Uterus (tissue), 4 donors: ENCODE data around the gene INTS15. TPM values are rescaled to one million over a fixed set of nuclear protein-coding genes. Genes with fewer than 3 reads are reported as not detected.
"Not testable (repeated sequence)": the region's sequence is repeated elsewhere in the genome, so short reads cannot be mapped to it uniquely, and the experiment has no call there.

ENCODE experiments used
- DNase-seq, 2 donors: peaks; one replicate each; pipeline ENCODE4 v3.0.0-alpha.2; 2019 to 2020
- H3K27ac ChIP-seq, 2 donors: fragments of 200-600 bp; sonication (generic); 1 replicate in 1 of 2; 2 replicates in 1 of 2; pipeline ENCODE4 v1.5.1; 2016 to 2018
- H3K27me3 ChIP-seq, 2 donors: fragments of 200-600 bp; sonication (generic); one replicate each; pipeline ENCODE4 v1.5.1; 2018 to 2019; ENCODE audit warnings: control low read depth in 1 of 2
- H3K36me3 ChIP-seq, 2 donors: fragments of 200-600 bp; sonication (generic); one replicate each; pipeline ENCODE4 v1.5.1; 2019; ENCODE audit warnings: control low read depth in 1 of 2
- H3K4me1 ChIP-seq, 2 donors: fragments of 200-600 bp; sonication (generic); one replicate each; pipeline ENCODE4 v1.5.1; 2018 to 2019; ENCODE audit warnings: control low read depth in 1 of 2
- H3K4me3 ChIP-seq, 2 donors: fragments of 200-600 bp; sonication (generic); 1 replicate in 1 of 2; 2 replicates in 1 of 2; pipeline ENCODE4 v1.5.1; 2018 to 2019; ENCODE audit warnings: mild to moderate bottlenecking in 1 of 2
- H3K9me3 ChIP-seq, 2 donors: fragments of 200-600 bp; sonication (generic); one replicate each; pipeline ENCODE4 v1.5.1; 2019; ENCODE audit warnings: control low read depth in 1 of 2
- CTCF ChIP-seq, 4 experiments: fragments of 200-600 bp in 2 of 4; fragments of 450-650 bp in 2 of 4; sonication (generic) in 2 of 4; IDR thresholded peaks; one replicate each; pipeline ENCODE4 v1.5.1; 2016 to 2019; ENCODE audit warnings: antibody characterized with exemption in 4 of 4, mild to moderate bottlenecking in 2 of 4, moderate library complexity in 1 of 4
- POLR2A ChIP-seq, 2 donors: fragments of 450-650 bp; IDR thresholded peaks; one replicate each; pipeline ENCODE4 v1.6.1; 2016; ENCODE audit warnings: antibody characterized with exemption in 2 of 2, mild to moderate bottlenecking in 1 of 2, moderate library complexity in 1 of 2
- intact Hi-C: fragments of 100-400 bp; cut with DNase I; formaldehyde crosslinking; loops from one replicate; pipeline ENCODE4 v1.15.1; 2023; ENCODE audit warnings: low total_unique reads
- total RNA-seq, 4 donors: library from RNA; depleted of rRNA in 3 of 4; stranded (reverse); fragments of >200 nt in 3 of 4; gene quantifications; one replicate each; pipeline versions ENCODE4 v1.1.0 to v1.2.4, GENCODE V29; 2014 to 2023
- donor health status: DM: yes; HTN: yes; CAD: no.

Gene INTS15
- total RNA-seq, 4 donors from 2014 or later: 7.6 to 44.1 (median 23.9) TPM

GRCh38 chr7:6624246-6624611, 34.4 kb downstream of the INTS15 start:
- Histone ChIP-seq H3K27me3 (no peaks in the 10 kb centered on the region), H3K4me3 (no peak overlapping the region), H3K27ac (no peak overlapping the region), H3K36me3 (no peaks in the 10 kb centered on the region), H3K9me3 (no peaks in the 10 kb centered on the region), H3K4me1 (no peaks in the 10 kb centered on the region)
- TF ChIP-seq CTCF (IDR thresholded peaks at IDR 0.05) (no peak), POLR2A (IDR thresholded peaks at IDR 0.05) (no peak)
- no peak for DNase-seq
- intact Hi-C loops: no loop called here

GRCh38 chr7:6628045-6628444, 38.2 kb downstream of the INTS15 start:
- H3K27me3 ChIP-seq: no peaks in the 10 kb centered on the region
- intact Hi-C loops: no loop called here
- TF ChIP-seq POLR2A (IDR thresholded peaks at IDR 0.05) (no peak), CTCF (IDR thresholded peaks at IDR 0.05) (no peak)
- H3K4me1 ChIP-seq: no peaks in the 10 kb centered on the region
- H3K27ac ChIP-seq: no peak overlapping the region
- H3K36me3 ChIP-seq: no peaks in the 10 kb centered on the region
- H3K9me3 ChIP-seq: no peaks in the 10 kb centered on the region
- DNase-seq: no peak
- no peak overlapping the region for H3K4me3 ChIP-seq

- Histone ChIP-seq H3K9me3 (no peaks in the 10 kb centered on the region), H3K27ac (no peak overlapping the region), H3K4me1 (no peaks in the 10 kb centered on the region), H3K4me3 (no peak overlapping the region), H3K36me3 (no peaks in the 10 kb centered on the region), H3K27me3 (no peaks in the 10 kb centered on the region)
- DNase-seq: no peak
- TF ChIP-seq CTCF (IDR thresholded peaks at IDR 0.05) (no peak), POLR2A (IDR thresholded peaks at IDR 0.05) (no peak)
- intact Hi-C loops: no loop called here
Measured at GRCh38 chr7:6630007-6630849, 40.4 kb downstream of the INTS15 start.

- no peak for DNase-seq
- Histone ChIP-seq H3K9me3 (no peaks in the 10 kb centered on the region), H3K4me1 (no peaks in the 10 kb centered on the region), H3K4me3 (no peak overlapping the region), H3K36me3 (no peaks in the 10 kb centered on the region), H3K27me3 (no peaks in the 10 kb centered on the region), H3K27ac (no peak overlapping the region)
- TF ChIP-seq POLR2A (IDR thresholded peaks at IDR 0.05) (no peak), CTCF (IDR thresholded peaks at IDR 0.05) (no peak)
- intact Hi-C loops: no loop called here
Measured at GRCh38 chr7:6631605-6632004, 41.8 kb downstream of the INTS15 start.

- DNase-seq: no peak
- Histone ChIP-seq H3K9me3 (no peaks in the 10 kb centered on the region), H3K27ac (no peak overlapping the region), H3K4me1 (peaks cover 0 to 10% of the 10 kb centered on the region in 2 donors), H3K36me3 (no peaks in the 10 kb centered on the region), H3K27me3 (no peaks in the 10 kb centered on the region), H3K4me3 (no peak overlapping the region)
- TF ChIP-seq CTCF (IDR thresholded peaks at IDR 0.05): no peak
- no peak for TF ChIP-seq POLR2A (IDR thresholded peaks at IDR 0.05)
- intact Hi-C loops: no loop called here
Measured at GRCh38 chr7:6634021-6634420, 44.2 kb downstream of the INTS15 start.

- peaks cover 0 to 14% of the 10 kb centered on the region in 2 donors for H3K4me1 ChIP-seq
- H3K27ac ChIP-seq, DNase-seq, H3K27me3 ChIP-seq, H3K9me3 ChIP-seq, H3K36me3 ChIP-seq, intact Hi-C loops, H3K4me3 ChIP-seq: not testable (repeated sequence)
Measured at GRCh38 chr7:6634971-6635370, 45.1 kb downstream of the INTS15 start.
